BLaER1 (cell line): ENCODE data around the gene PAM.
"Not testable (repeated sequence)": the region's sequence is repeated elsewhere in the genome, so short reads cannot be mapped to it uniquely, and the experiment has no call there.

Experiments
- H3K27ac ChIP-seq: shearing (Covaris generic); formaldehyde crosslinking; 2 replicates; pipeline ENCODE4 v1.8.1; 2022
- H3K27me3 ChIP-seq: shearing (Covaris generic); formaldehyde crosslinking; 2 replicates; pipeline ENCODE4 v1.8.1; 2022
- H3K36me3 ChIP-seq: shearing (Covaris generic); formaldehyde crosslinking; 2 replicates; pipeline ENCODE4 v1.8.1; 2022
- H3K4me1 ChIP-seq: shearing (Covaris generic); formaldehyde crosslinking; 2 replicates; pipeline ENCODE4 v1.8.1; 2022
- H3K4me2 ChIP-seq: shearing (Covaris generic); formaldehyde crosslinking; 2 replicates; pipeline ENCODE4 v1.8.1; 2022
- H3K4me3 ChIP-seq: shearing (Covaris generic); formaldehyde crosslinking; 2 replicates; pipeline ENCODE4 v1.8.1; 2022
- H3K9ac ChIP-seq: shearing (Covaris generic); formaldehyde crosslinking; 2 replicates; pipeline ENCODE4 v1.8.1; 2022
- H3K9me3 ChIP-seq: shearing (Covaris generic); formaldehyde crosslinking; 2 replicates; pipeline ENCODE4 v1.8.1; 2022
- H4K20me1 ChIP-seq: shearing (Covaris generic); formaldehyde crosslinking; 2 replicates; pipeline ENCODE4 v1.8.1; 2022
- Cebpa-rat ChIP-seq: shearing (Covaris generic); IDR thresholded peaks from 2 replicates; pipeline ENCODE4 v1.8.1; 2022

The PAM gene

DNA sequence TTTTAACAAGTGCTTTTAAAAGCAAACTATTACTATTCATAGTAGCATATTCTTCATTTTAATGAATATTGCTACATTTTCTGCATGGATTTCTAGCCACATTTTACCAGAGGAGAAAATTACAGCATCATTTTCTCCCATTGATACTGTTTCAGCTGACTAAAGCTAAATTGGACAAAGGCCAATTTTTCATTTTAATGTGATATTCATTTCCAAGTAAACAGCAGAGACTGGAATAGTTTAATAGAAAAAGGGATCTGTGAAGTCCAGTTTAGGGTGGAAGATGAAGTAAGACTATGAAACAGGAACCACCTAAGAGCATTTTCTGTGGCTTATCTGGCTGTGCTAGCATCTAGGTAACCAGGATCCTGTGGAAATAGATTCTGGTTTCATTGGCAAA is 236.7 kb downstream of the PAM start:
- no peak for TF ChIP-seq Cebpa-rat
- H3K36me3 ChIP-seq = no peaks in the 10 kb centered on the region; the same call in 1 of the 2 replicates
- no peaks in the 10 kb centered on the region for H4K20me1 ChIP-seq
- no peak overlapping the region for H3K4me3 ChIP-seq
- no peak overlapping the region for H3K9ac ChIP-seq
- H3K27ac ChIP-seq = no peak overlapping the region
- no peaks in the 10 kb centered on the region for H3K4me1 ChIP-seq
- H3K9me3 ChIP-seq = no peaks in the 10 kb centered on the region
- H3K4me2 ChIP-seq = no peak overlapping the region
- H3K27me3 ChIP-seq = no peaks in the 10 kb centered on the region

DNA sequence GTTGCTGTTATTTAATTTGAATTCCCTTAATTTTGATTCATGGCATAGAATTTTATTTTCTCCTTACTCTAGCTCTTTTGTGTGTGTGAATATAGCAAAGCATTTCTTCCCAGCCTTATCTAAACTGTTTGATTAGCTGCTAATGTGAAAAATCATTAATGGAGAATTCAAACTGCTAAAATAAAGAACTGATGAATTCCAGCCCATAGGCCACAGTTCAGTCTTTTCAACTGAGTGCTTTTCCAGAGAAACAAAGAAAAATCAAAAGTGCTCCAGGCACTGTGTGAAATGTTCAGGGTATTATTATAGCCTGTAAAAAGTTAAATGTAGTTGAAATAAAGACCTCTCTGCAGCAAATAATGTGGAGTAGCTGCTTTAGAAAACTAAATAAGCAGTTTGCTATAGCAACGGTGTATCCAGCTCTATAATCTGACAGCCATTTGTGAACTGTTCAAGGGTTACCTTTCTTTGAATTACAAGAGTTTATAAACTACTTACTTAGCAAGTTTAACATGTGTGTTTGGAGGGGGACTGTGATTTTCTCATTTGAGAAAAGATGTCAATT is 241.0 kb downstream of the PAM start:
- no peak overlapping the region for H3K4me3 ChIP-seq
- no peak overlapping the region for H3K4me2 ChIP-seq
- H3K9ac ChIP-seq = no peak overlapping the region
- 0 out of 2 replicates have a peak, but pooled peaks cover 4% of the 10 kb centered on the region for H3K9me3 ChIP-seq
- no peaks in the 10 kb centered on the region for H4K20me1 ChIP-seq
- H3K27me3 ChIP-seq = no peaks in the 10 kb centered on the region
- no peak for TF ChIP-seq Cebpa-rat
- H3K27ac ChIP-seq = no peak overlapping the region
- no peaks in the 10 kb centered on the region for H3K4me1 ChIP-seq
- peaks cover 4% of the 10 kb centered on the region; the same call in 1 of the 2 replicates for H3K36me3 ChIP-seq

DNA sequence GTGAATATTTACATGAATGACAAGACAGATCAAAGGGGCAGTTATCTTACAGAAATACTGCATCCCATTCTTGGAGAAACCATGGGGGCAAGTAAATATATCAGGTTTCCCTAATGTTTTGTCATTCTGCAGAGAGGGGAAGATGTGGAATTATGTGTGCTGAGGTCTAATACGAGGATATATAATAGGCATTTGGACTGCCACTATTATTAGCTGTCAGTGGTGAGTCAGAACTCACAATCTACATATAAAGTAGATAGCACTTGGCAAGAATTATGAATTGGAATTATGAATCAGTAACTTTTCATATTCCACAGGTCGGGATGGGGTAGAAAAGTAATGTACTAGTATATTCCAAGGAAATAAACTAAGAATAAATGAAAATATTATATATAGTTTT is 243.1 kb downstream of the PAM start:
- H3K4me3 ChIP-seq = no peak overlapping the region
- H3K9ac ChIP-seq = no peak overlapping the region
- no peaks in the 10 kb centered on the region for H3K4me1 ChIP-seq
- no peak for TF ChIP-seq Cebpa-rat
- H3K4me2 ChIP-seq = no peak overlapping the region
- H3K9me3 ChIP-seq = 0 out of 2 replicates have a peak, but pooled peaks cover 4% of the 10 kb centered on the region
- H4K20me1 ChIP-seq = no peaks in the 10 kb centered on the region
- H3K36me3 ChIP-seq = peaks cover 4% of the 10 kb centered on the region; the same call in 1 of the 2 replicates
- H3K27ac ChIP-seq = no peak overlapping the region
- H3K27me3 ChIP-seq = no peaks in the 10 kb centered on the region

DNA sequence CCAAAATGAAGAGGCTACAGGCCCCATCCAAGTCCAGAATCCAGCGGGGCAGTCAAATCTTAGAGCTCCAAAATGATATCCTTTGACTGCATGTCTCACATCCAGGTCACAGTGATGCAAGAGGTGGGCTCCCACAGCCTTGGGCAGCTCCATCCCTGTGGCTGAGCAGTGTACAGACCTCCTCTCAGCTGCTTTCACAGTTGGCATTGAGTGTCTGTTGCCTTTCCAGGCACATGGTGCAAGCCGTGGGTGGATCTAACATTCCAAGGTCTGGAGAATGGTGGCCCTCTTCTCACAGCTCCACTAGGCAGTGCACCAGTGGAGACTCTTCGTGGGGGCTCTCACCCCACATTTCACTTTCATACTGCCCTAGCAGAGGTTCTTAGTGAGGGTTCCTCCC is 244.1 kb downstream of the PAM start:
- Histone ChIP-seq H3K9me3 (0 out of 2 replicates have a peak, but pooled peaks cover 4% of the 10 kb centered on the region), H3K4me1 (no peaks in the 10 kb centered on the region), H4K20me1 (no peaks in the 10 kb centered on the region), H3K4me2 (no peak overlapping the region), H3K27me3 (no peaks in the 10 kb centered on the region), H3K4me3 (no peak overlapping the region), H3K36me3 (peaks cover 8% of the 10 kb centered on the region; the same call in 1 of the 2 replicates), H3K27ac (no peak overlapping the region), H3K9ac (no peak overlapping the region)
- no peak for TF ChIP-seq Cebpa-rat

DNA sequence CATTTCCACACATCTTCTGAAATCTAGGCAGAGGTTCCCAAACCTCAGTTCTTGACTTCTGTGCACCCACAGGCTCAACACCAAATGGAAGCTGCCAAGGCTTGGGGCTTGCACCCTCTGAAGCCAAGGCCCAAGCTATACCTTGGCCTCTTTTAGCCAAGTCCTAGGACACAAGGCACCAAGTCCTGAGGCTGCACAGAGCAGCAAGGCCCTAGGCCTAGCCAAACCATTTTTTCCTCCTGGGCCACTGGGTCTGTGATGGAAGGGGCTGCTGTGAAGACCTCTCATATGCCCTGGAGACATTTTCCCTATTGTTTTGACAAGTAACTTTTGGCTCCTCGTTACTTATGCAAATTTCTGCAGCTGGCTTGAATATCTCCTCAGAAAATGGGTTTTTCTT is 244.5 kb downstream of the PAM start:
- H3K4me3 ChIP-seq, H3K9me3 ChIP-seq, H3K27ac ChIP-seq, H3K4me1 ChIP-seq, H4K20me1 ChIP-seq, H3K27me3 ChIP-seq, H3K4me2 ChIP-seq, H3K36me3 ChIP-seq, H3K9ac ChIP-seq: not testable (repeated sequence)

DNA sequence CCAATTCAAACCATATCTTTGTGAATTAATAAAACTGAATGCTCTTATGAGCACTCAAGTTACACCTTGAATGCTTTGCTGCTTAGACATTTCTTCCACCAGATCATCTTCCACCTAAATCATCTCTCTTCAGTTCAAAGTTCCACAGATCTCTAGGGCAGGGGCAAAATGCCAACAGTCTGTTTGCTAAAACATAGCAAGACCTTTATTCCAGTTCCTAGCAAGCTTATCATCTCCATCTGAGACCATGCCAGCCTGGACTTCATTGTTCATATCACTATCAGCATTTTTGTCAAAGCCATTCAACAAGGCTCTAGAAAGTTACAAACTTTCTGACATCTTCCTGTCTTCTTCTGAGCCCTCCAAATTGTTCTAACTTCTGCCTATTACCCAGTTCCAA is 245.0 kb downstream of the PAM start:
- no peak overlapping the region for H3K9ac ChIP-seq
- TF ChIP-seq Cebpa-rat = no peak
- no peaks in the 10 kb centered on the region for H3K27me3 ChIP-seq
- no peaks in the 10 kb centered on the region for H4K20me1 ChIP-seq
- H3K27ac ChIP-seq = no peak overlapping the region
- H3K9me3 ChIP-seq = 0 out of 2 replicates have a peak, but pooled peaks cover 4% of the 10 kb centered on the region
- H3K4me1 ChIP-seq = no peaks in the 10 kb centered on the region
- peaks cover 9% of the 10 kb centered on the region; the same call in 1 of the 2 replicates for H3K36me3 ChIP-seq
- H3K4me2 ChIP-seq = no peak overlapping the region
- no peak overlapping the region for H3K4me3 ChIP-seq

DNA sequence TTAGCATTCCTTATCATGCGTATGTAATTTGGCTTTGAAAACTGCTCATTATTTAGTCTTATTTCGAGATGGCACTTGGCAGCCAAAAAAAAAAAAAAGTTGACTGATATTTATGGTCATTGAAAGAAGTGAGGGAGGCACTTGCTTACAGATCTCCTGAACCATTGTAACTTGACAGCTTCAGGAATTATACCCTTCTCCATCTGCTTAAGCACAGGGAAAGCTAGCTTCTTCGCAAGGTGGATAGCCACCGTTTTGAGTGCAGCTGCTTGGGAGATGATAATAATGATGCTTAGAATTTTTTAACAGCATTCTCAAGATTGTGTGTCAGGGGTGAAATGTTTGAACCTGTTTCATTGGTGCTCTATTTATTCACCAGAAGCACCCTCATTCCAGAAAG is 248.8 kb downstream of the PAM start:
- Histone ChIP-seq H3K36me3 (peaks cover 25% of the 10 kb centered on the region), H3K4me2 (no peak overlapping the region), H3K9me3 (0 out of 2 replicates have a peak, but pooled peaks cover 4% of the 10 kb centered on the region), H3K9ac (no peak overlapping the region), H4K20me1 (no peaks in the 10 kb centered on the region), H3K4me3 (no peak overlapping the region), H3K27me3 (no peaks in the 10 kb centered on the region), H3K27ac (no peak overlapping the region), H3K4me1 (no peaks in the 10 kb centered on the region)
- no peak for TF ChIP-seq Cebpa-rat

DNA sequence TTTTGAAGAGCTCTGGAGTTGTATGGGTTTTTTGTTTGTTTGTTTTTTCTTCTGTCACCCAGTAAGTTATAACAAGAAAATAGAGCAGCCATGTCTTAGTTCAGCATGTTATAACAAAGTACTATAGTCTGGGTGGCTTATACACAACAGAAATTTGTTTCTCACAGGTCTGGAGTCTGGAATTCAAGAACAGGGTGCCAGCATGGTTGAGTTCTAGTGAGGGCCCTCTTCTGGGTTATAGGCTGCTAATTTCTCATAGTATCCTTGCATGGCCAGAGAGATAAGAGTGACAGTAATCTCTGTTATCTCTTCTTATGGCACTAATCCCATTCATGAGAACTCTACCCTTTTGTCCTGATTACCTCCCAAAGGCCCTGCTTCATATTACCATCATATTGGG is 250.2 kb downstream of the PAM start:
- Histone ChIP-seq H3K27me3 (no peaks in the 10 kb centered on the region), H3K9me3 (no peaks in the 10 kb centered on the region), H3K27ac (no peak overlapping the region), H4K20me1 (no peaks in the 10 kb centered on the region), H3K36me3 (peaks cover 27% of the 10 kb centered on the region), H3K9ac (no peak overlapping the region), H3K4me3 (no peak overlapping the region), H3K4me2 (no peak overlapping the region), H3K4me1 (no peaks in the 10 kb centered on the region)
- TF ChIP-seq Cebpa-rat = no peak

DNA sequence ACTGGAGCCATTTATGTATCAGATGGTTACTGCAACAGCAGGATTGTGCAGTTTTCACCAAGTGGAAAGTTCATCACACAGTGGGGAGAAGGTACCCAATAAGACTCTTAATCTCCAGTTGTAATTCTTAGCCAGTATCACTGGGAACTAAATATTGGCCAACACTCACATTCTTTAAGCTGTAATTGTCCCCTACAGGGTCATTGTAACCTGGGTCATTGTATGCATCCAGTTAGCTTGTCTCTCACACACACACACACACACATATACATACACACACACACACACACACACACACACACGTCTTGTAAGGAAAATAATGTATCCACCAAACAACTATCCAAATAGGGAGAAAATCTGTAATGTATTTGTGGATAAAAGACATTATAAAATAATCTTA is 251.8 kb downstream of the PAM start:
- H3K27ac ChIP-seq = no peak overlapping the region
- no peaks in the 10 kb centered on the region for H3K9me3 ChIP-seq
- no peaks in the 10 kb centered on the region for H3K4me1 ChIP-seq
- H3K36me3 ChIP-seq = peaks cover 34% of the 10 kb centered on the region
- no peak overlapping the region for H3K4me3 ChIP-seq
- TF ChIP-seq Cebpa-rat = no peak
- H4K20me1 ChIP-seq = no peaks in the 10 kb centered on the region
- H3K9ac ChIP-seq = no peak overlapping the region
- H3K4me2 ChIP-seq = no peak overlapping the region
- H3K27me3 ChIP-seq = no peaks in the 10 kb centered on the region

DNA sequence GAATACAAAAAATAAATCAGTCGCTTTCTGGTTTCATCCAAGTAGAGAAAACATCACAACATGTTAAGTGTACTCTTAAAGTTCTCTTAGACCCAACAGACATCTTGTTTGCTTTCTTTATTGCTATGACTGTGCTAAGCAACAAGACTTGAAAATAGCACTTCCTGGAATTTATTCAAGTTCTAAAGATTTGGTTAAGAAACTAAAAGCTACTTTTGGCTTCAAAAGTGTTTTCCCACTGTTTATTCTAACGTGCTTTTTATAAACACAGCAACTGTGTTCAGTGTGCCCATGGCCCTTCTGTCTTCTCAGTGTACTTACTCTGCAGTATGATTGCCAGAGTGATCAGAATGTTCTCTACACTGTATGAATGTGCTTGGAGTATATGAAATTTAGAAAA is 255.1 kb downstream of the PAM start:
- Histone ChIP-seq H3K4me2 (no peak overlapping the region), H4K20me1 (no peaks in the 10 kb centered on the region), H3K9me3 (peaks cover 10% of the 10 kb centered on the region; the same call in 1 of the 2 replicates), H3K27ac (no peak overlapping the region), H3K36me3 (peaks cover 37% of the 10 kb centered on the region), H3K27me3 (no peaks in the 10 kb centered on the region), H3K4me1 (no peaks in the 10 kb centered on the region), H3K4me3 (no peak overlapping the region), H3K9ac (no peak overlapping the region)
- TF ChIP-seq Cebpa-rat = no peak
